ENCODE data around the gene SRPRA.

Gene SRPRA

DNA sequence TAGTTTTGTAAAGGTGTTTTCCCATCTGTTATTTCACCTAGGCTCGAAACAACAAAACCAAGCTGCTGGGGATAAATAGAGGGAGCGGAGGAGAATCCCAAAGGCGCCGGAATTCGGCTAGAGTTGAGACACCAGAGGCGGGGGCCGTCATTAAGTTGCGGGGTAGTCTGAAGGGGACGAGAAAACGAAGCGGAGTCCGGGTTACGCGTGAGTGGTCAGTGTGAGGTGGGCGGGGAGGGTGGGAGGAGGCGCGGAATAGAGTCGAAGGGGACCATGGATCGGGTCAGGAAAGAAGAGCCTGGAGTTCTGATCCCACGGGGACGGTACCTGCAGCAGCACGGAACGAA is 361 bp downstream of the SRPRA start:
- peak overlapping the region; percentile 95 for H3K4me3 Mint-ChIP-seq
- peak; percentile 52 for DNase-seq
- TF ChIP-seq, protein P1, sequence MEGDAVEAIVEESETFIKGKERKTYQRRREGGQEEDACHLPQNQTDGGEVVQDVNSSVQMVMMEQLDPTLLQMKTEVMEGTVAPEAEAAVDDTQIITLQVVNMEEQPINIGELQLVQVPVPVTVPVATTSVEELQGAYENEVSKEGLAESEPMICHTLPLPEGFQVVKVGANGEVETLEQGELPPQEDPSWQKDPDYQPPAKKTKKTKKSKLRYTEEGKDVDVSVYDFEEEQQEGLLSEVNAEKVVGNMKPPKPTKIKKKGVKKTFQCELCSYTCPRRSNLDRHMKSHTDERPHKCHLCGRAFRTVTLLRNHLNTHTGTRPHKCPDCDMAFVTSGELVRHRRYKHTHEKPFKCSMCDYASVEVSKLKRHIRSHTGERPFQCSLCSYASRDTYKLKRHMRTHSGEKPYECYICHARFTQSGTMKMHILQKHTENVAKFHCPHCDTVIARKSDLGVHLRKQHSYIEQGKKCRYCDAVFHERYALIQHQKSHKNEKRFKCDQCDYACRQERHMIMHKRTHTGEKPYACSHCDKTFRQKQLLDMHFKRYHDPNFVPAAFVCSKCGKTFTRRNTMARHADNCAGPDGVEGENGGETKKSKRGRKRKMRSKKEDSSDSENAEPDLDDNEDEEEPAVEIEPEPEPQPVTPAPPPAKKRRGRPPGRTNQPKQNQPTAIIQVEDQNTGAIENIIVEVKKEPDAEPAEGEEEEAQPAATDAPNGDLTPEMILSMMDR (IDR thresholded peaks at IDR 0.05): no peak
- peaks cover 31% of the 10 kb centered on the region for H3K4me1 Mint-ChIP-seq
- no peaks in the 10 kb centered on the region for H3K9me3 Mint-ChIP-seq
- peaks cover 50% of the 10 kb centered on the region for H3K36me3 Mint-ChIP-seq (ENCODE audit: low read depth)
- no peaks in the 10 kb centered on the region for H3K27me3 Mint-ChIP-seq (ENCODE audit: low read depth, poor library complexity)
- peak overlapping the region; percentile 100 for H3K27ac Mint-ChIP-seq

DNA sequence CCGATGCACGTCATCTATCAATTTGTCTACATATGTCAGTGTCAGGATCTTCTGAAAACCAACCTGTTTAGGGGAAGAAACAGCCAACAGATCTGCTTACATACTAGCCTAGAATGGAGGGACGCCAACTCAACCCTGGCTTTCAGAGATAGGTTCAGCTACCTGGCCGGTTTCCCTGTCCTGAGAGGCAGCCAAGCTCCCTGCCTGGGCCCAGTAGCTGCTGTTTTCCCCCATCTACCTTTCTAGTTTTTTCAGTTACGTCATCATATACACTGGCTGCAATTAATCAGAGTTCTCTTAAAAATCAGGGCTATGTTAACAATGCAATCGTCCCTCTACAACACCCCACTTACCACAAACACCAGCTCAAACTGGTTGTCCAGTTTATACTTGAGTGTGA is 1.0 kb downstream of the SRPRA start:
- H3K9me3 Mint-ChIP-seq: no peaks in the 10 kb centered on the region
- TF ChIP-seq, protein P1 (IDR thresholded peaks at IDR 0.05): no peak
- no peaks in the 10 kb centered on the region for H3K27me3 Mint-ChIP-seq (ENCODE audit: low read depth, poor library complexity)
- DNase-seq: no peak
- H3K36me3 Mint-ChIP-seq (ENCODE audit: low read depth): peaks cover 50% of the 10 kb centered on the region
- H3K4me3 Mint-ChIP-seq: peak overlapping the region; percentile 95
- H3K27ac Mint-ChIP-seq: peak overlapping the region; percentile 100
- peaks cover 31% of the 10 kb centered on the region for H3K4me1 Mint-ChIP-seq

DNA sequence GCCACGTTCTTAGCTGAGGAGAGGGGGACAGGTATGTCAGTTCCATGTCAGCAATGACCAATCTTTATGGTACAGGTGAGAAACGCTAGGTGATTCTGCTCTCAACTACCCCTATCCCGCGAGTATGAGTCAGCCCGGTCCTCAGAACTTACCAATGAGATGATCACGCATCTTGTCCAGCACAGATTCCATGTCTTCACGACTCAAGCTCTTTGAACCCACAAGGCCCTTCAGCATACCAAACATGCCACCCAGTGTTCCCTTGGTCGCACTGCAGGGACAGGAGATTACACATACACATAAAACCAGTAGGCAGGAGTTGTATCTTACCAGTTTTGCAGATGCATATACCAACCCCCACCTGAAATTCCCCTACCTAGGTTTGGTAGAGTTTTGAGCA is 2.9 kb downstream of the SRPRA start:
- H3K4me3 Mint-ChIP-seq: no peak overlapping the region
- peaks cover 55% of the 10 kb centered on the region for H3K36me3 Mint-ChIP-seq (ENCODE audit: low read depth)
- no peaks in the 10 kb centered on the region for H3K27me3 Mint-ChIP-seq (ENCODE audit: low read depth, poor library complexity)
- H3K4me1 Mint-ChIP-seq: peaks cover 31% of the 10 kb centered on the region
- no peak for DNase-seq
- TF ChIP-seq, protein P1 (IDR thresholded peaks at IDR 0.05): no peak
- no peaks in the 10 kb centered on the region for H3K9me3 Mint-ChIP-seq
- H3K27ac Mint-ChIP-seq: no peak overlapping the region

DNA sequence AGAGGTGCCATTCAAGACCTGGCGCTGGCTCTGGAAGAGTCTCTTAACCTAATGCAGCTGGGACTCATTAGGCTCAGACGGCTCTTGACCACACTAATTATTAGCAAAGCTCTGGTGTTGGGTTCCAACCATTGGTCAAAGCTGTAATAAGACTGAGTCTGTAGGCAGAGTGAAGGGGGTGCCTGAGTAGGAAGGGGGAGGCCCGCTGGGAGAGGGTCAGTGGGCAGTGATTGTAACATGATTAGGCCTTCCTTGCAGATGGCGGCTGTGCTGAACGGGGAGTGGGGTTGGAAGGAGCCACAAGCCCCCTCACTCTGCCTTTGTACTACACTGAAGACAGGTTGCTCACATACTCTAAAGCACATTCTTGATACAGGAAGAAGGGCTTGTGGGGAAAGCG is 5.2 kb downstream of the SRPRA start:
- H3K4me3 Mint-ChIP-seq: no peak overlapping the region
- no peak for DNase-seq
- peaks cover 68% of the 10 kb centered on the region for H3K36me3 Mint-ChIP-seq (ENCODE audit: low read depth)
- no peaks in the 10 kb centered on the region for H3K27me3 Mint-ChIP-seq (ENCODE audit: low read depth, poor library complexity)
- TF ChIP-seq, protein P1 (IDR thresholded peaks at IDR 0.05): no peak
- H3K27ac Mint-ChIP-seq: no peak overlapping the region
- peaks cover 14% of the 10 kb centered on the region for H3K4me1 Mint-ChIP-seq
- H3K9me3 Mint-ChIP-seq: no peaks in the 10 kb centered on the region

DNA sequence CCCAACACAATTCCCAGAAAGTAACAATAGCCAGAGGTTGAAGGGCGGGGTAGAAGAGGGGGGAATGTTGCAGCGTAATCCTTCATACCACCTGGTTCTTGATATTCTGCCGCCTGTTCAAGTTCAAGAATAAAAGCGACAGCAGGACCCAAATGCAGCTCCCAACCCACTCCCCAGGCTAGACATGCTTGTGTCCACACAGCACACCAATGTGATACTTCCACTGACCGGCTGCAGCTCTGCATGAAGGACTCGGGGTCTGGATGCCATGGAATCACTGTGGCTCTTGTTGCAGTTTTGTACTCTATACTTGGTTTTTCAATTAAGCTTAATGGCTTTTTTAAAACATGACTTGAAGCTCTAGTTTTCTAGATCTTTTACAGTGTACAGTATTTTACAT is 6.5 kb downstream of the SRPRA start:
- H3K9me3 Mint-ChIP-seq: no peaks in the 10 kb centered on the region
- H3K4me3 Mint-ChIP-seq: no peak overlapping the region
- no peak overlapping the region for H3K27ac Mint-ChIP-seq
- H3K36me3 Mint-ChIP-seq (ENCODE audit: low read depth): peaks cover 72% of the 10 kb centered on the region
- DNase-seq: no peak
- H3K27me3 Mint-ChIP-seq (ENCODE audit: low read depth, poor library complexity): no peaks in the 10 kb centered on the region
- peaks cover 6% of the 10 kb centered on the region for H3K4me1 Mint-ChIP-seq
- TF ChIP-seq, protein P1 (IDR thresholded peaks at IDR 0.05): no peak

GRCh38 chr11:126257764-126258163 is 10.9 kb downstream of the SRPRA start:
- DNase-seq: no peak
- Mint-ChIP-seq H3K36me3 (ENCODE audit: low read depth) (peaks cover 43% of the 10 kb centered on the region), H3K4me3 (no peak overlapping the region), H3K27me3 (ENCODE audit: low read depth, poor library complexity) (no peaks in the 10 kb centered on the region), H3K4me1 (no peaks in the 10 kb centered on the region), H3K9me3 (no peaks in the 10 kb centered on the region), H3K27ac (no peak overlapping the region)
- TF ChIP-seq, protein P1 (IDR thresholded peaks at IDR 0.05): no peak

Measured in nephron progenitor cell (in vitro differentiated cells).